M059J (cell line): ENCODE results near the gene LDLRAD3. TPM values are rescaled to one million over a fixed set of nuclear protein-coding genes. Genes with fewer than 3 reads are reported as not detected.

Experiments used
- DNase-seq: peaks from one replicate; pipeline ENCODE4 v3.0.0-alpha.2; 2012; ENCODE audit warnings: low read depth
- total RNA-seq: library from RNA; depleted of rRNA; stranded (reverse); fragments of >200 nt; shearing (Covaris generic); gene quantifications from 2 replicates; pipeline ENCODE4 v1.2.3, GENCODE V29; 2014

LDLRAD3 gene
- total RNA-seq, 1 experiment from 2014 or later = 12.1 TPM

- peak; percentile 68 for DNase-seq
Observed at GRCh38 chr11:35927682-35928081, 16.2 kb upstream of the LDLRAD3 start.

- no peak for DNase-seq
Observed at GRCh38 chr11:35928688-35929395, 15.0 kb upstream of the LDLRAD3 start.

- no peak for DNase-seq
Observed at GRCh38 chr11:35930466-35930865, 13.4 kb upstream of the LDLRAD3 start.

DNA sequence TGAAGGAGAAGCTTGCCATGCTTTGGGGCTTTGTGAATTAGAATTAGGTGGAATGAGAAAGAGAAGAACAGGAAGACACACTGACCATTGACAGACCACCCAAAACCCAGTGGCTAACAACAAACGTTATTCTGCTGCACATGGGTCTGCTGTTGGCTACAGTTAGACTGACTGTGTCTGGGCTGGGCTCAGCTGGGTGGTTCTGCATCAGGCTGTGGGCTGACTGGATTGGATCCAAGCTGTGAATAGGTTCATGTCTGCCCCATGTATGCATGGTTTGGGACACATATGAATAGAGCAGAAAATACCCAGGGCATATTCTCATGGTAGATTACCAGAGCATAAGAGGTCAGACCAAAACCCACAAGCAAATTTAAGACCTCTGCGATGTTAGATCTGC, 11.7 kb upstream of the LDLRAD3 start:
- no peak for DNase-seq

DNA sequence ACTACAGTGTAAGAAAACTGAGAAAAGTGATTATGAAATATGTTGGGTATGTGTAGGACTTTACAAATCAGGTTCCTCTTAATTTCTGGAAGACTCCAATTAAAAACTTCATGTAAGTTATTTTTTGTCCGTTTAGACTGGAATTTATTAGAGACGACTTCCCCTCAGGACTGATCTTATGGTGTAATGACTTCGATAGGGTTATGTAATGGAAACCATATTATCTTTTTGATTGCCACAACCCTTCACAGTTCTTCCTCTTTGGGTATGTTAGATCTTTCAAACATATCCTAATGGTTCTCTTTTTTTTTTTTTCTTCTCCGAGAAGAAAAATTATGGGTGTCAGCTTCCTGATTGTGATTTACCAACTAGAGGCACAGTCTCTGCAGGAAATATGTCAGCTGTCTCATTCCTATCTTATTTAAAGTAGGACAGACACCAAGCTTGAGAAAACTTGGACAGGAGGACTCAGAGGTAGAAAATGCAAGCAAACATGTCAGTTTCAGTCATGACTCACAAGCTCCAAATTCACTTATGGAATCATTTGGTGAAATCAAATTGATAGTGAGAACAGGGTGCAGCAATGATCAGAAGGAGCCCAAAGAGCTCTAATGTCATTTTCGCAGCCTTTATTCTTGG, 11.1 kb upstream of the LDLRAD3 start:
- DNase-seq = no peak

GRCh38 chr11:35933320-35933871, 10.5 kb upstream of the LDLRAD3 start:
- DNase-seq = no peak

- DNase-seq = no peak
Observed at GRCh38 chr11:35934271-35934670, 9.6 kb upstream of the LDLRAD3 start.

- no peak for DNase-seq
Observed at GRCh38 chr11:35934981-35935380, 8.9 kb upstream of the LDLRAD3 start.

DNA sequence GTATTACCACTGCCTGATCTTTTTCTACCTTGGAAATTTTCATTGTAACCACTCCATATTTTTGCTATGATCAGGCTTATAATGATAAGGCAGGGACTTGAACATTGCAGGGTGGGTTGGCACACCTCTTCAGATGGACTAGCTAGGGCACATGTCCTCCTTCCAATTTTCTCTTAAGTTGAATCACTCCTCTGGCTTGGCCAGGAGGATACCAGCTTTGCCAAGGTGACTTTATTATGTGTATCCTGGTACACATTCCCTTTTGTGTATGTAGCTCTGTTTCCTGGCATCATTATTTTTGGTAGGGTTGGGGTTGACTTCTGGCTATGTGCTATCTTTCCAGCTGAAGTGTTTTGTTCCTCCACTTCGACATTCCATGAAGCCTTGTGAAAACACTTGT, 8.5 kb upstream of the LDLRAD3 start:
- DNase-seq = no peak

DNA sequence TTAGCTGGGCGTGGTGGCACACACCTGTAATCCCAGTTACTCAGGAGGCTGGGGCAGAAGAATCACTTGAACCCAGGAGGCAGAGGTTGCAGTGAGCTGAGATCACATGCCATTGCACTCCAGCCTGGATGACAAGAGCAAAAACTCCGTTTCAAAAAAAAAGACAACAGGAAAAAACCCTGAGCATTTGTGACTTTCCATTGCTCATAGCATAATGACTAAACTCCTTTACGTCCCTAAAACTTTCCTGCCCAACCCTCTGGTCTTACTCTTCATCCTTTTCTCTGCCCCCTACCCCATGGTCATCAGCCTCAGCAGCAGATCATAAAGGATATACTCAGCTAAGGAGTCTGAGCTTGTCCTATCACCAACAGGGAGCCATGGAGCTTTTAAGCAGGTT, 6.8 kb upstream of the LDLRAD3 start:
- no peak for DNase-seq

- DNase-seq = no peak
Observed at GRCh38 chr11:35937700-35938099, 6.2 kb upstream of the LDLRAD3 start.

DNA sequence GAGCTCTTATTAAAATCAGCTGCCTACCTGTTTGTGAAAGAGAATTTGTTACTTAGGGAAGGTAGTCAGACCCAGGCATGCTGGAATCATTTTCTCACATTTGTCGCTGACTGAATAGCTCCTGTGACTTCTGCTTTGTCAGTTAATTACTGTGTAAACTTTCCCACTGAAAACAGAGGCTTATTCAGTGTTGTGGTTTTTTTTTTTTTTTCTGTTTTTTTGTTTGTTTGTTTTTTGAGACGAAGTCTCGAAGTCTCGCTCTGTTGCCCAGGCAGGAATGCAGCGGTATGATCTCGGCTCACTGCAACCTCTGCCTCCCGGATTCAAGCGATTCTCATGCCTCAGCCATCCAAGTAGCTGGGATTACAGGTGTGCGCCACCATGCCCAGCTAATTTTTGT, 5.6 kb upstream of the LDLRAD3 start:
- no peak for DNase-seq

DNA sequence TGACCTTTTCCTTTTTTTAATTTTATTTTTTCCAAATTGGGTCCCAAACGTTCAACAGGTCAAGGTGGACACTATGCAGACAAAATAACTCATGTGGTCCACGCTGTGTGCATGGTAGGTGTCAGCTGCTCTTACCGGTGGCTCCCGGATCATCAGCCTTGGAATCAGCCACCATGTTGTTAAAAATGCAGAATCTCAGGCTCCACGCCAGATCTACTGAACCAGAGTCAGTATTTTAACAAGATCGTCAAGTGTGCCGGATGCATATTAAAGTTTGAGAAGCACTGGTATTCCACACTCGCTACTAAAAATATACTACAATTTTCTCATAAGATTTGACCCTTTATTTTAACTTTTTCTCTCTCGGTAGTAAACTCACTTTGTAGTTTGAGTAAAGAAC, 553 bp upstream of the LDLRAD3 start:
- DNase-seq = no peak

DNA sequence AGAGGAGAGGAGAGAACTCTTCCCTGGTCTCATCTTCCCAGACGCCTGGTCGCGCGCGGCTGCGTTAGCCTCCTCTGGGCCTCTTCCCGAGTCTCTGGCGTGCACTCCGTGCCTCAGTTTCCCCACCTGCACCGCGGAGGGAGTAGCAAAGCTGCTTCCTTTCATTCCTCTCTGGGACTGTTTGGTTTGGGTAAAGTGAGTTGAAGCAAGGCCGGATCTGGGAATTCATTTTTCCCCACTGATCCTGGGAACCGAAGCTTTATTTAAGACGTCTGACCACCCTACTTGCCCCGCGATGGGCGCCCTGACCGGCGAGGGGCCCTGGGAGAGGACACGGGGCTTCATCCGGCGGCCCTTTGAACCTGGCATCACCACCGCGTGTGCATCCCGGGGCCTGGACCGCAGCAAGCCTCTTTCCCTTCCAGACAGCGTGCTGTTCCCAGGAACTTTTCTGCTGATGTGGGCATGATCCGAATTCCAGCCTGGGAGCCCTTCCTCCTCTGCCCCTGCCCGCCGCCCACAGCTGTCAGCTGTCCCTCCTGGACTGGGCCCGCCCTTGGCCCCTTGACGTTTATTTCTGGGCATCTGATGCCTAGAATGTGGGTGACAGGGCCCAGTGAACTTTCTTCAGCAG, 758 bp downstream of the LDLRAD3 start:
- no peak for DNase-seq

DNA sequence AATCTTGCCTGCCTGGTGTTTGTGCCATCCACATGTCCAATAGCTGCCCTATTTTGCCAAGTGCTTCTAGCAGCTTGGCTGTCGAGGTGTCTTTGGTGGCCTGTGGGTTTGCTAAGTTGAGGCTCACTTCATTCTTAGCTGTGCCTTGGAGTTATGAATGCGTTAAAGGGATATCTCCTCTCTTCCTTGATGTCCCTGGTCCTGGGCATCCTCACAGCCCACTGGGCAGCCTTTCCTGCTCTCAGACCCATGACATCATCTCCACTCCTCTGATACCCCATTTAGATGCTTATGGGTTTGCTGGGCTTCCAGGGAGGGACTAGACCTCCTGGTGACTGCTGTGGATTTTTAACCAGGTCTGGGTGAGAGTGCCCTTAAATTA, 1.3 kb downstream of the LDLRAD3 start:
- no peak for DNase-seq

DNA sequence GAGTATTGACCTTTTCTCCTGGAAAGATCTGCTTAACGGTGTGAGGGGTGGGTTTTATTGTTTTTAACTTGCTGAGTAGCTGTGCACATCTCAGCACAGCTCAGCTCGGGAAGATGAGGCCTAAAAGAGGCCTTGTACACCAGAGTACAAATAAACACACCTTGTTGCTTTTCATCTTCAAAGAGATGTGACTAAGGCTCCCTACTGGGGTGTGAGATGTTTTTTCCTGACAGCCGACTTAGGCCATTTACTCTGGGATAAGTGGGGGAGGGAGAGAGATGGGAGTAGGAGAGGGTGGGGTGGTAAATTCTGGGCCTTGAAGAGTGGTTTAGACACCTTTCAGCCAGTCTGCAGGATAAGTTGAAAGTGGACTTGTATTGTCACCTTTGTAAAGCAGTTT, 2.9 kb downstream of the LDLRAD3 start:
- DNase-seq = no peak

DNA sequence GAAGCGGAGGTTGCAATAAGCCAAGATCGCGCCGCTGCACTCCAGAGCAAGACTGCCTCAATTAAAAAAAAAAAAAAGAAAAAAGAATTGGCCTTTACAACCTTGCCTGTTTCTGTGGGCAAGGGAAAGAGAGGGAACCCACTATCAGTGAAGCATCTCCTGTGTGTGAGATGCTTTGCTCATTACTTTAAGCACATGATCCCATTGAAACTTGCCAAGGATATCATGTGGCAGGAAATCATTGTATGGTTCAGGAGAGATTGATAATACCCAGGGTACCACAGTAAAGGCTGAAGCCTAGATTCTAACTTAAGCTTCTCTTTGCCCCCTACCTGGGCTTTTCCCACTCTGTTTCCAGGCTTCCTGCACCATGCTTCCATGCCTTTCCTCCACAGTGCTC, 3.6 kb downstream of the LDLRAD3 start:
- DNase-seq = no peak

- no peak for DNase-seq
Observed at GRCh38 chr11:35949242-35949641, 5.4 kb downstream of the LDLRAD3 start.

DNA sequence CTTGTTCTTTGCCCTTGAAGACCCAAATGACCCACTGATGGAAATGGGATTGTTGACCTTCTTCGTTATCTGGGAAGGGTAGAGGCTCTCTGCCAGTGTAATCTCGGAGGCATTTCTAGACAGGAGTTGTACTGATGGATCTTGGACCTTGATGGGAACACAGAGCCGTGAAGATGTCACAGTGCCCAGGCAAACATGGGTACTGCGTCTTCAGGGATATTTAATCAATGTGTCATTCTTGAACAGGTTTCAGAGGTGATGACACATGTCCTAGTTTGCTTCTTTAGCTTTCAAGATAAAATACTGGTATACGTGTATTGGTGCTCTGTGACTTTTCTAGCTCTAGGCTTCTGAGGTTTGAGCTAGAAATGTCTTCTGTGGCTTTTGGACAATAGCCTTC, 6.2 kb downstream of the LDLRAD3 start:
- no peak for DNase-seq

DNA sequence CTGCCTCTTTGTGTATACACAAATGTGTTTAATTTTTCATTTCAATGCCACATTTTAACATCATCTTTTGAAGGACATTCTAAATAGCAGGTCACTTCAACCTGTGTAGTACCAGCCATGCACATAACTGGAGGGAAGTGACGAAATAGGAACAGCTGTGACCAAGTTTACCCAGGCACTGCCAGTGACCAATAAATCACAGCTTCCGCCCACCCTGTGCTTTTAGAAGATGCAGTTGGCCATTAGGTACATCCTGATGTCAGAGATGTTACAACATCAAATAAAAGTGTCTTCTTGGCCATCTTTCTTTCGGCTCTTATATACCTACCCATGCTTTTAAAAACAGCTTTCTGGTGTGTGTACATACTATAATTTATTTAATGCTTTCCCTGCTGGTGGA, 7.8 kb downstream of the LDLRAD3 start:
- no peak for DNase-seq

- no peak for DNase-seq
Observed at GRCh38 chr11:35953081-35953760, 9.4 kb downstream of the LDLRAD3 start.

GRCh38 chr11:35954205-35954604, 10.3 kb downstream of the LDLRAD3 start:
- peak; percentile 9 for DNase-seq
